Measurements from ENCODE around the gene KCNQ1.

Gene KCNQ1

GRCh38 chr11:2742611-2743426 lies 298.0 kb downstream of the KCNQ1 start:
- no peak for DNase-seq

GRCh38 chr11:2743427-2744110 lies 298.8 kb downstream of the KCNQ1 start:
- no peak for DNase-seq

GRCh38 chr11:2744166-2744565 lies 299.4 kb downstream of the KCNQ1 start:
- no peak for DNase-seq

GRCh38 chr11:2745511-2745910 lies 300.7 kb downstream of the KCNQ1 start:
- no peak for DNase-seq

GRCh38 chr11:2746401-2747247 lies 301.8 kb downstream of the KCNQ1 start:
- DNase-seq, result no peak

GRCh38 chr11:2747248-2748027 lies 302.6 kb downstream of the KCNQ1 start:
- no peak for DNase-seq

- DNase-seq, result no peak
Observed at GRCh38 chr11:2748061-2748813, 303.4 kb downstream of the KCNQ1 start.

GRCh38 chr11:2748814-2749554 lies 304.2 kb downstream of the KCNQ1 start:
- no peak for DNase-seq

GRCh38 chr11:2750101-2750681 lies 305.4 kb downstream of the KCNQ1 start:
- DNase-seq, result no peak

- no peak for DNase-seq
Observed at GRCh38 chr11:2750682-2751522, 306.1 kb downstream of the KCNQ1 start.

- no peak for DNase-seq
Observed at GRCh38 chr11:2751523-2752203, 306.9 kb downstream of the KCNQ1 start.

GRCh38 chr11:2752204-2752770 lies 307.5 kb downstream of the KCNQ1 start:
- DNase-seq, result peak; percentile 52

GRCh38 chr11:2752923-2753322 lies 308.1 kb downstream of the KCNQ1 start:
- DNase-seq, result no peak

- no peak for DNase-seq
Observed at GRCh38 chr11:2754008-2754407, 309.2 kb downstream of the KCNQ1 start.

GRCh38 chr11:2755071-2755470 lies 310.3 kb downstream of the KCNQ1 start:
- DNase-seq, result no peak

GRCh38 chr11:2758751-2759150 lies 313.9 kb downstream of the KCNQ1 start:
- no peak for DNase-seq

GRCh38 chr11:2759228-2760195 lies 314.7 kb downstream of the KCNQ1 start:
- no peak for DNase-seq
